ENCODE measurements around the gene RTL1. TPM values are rescaled to one million over a fixed set of nuclear protein-coding genes. Genes with fewer than 3 reads are reported as not detected.
A peak's percentile ranks its signal among the peaks of the same experiment; 100 is the strongest.

Gene RTL1
- total RNA-seq (ENCODE audit: low replicate concordance), result 0.15 and 0.65 TPM in 2 replicates

DNA sequence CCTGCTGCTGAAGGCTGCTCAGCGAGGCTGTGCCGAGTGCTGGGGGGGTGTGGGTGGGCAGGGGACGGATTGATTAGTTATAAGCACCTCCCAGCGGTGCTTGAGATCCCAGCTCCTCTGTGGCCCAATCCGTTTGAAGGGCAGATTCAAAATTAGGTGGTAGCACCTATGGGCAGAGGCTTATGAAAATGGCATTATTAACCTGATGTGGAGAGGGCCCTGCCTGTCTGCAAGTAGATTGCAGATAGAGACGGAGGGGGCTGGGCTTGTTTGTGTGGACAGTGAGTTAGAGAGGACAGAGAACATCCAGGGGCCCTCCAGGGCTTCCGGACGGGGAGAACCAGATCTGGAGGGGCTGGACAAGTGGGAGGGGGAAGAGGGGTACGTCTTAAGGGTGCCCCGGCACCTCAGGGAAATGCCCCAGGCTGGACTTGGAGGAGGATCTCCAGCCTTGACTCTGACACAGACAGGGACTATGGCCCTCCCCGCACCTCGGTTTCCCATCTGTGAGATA is at the start of gene RTL1:
Gene RTL1 (minus strand): TSS at position 51 of the 514 bp plus-strand sequence. CDS start 18,934 bp downstream, outside the sequence.
- Histone ChIP-seq H3K36me3 (no peaks in the 10 kb centered on the region), H3K9me3 (ENCODE audit: low read depth) (no peaks in the 10 kb centered on the region), H3K79me2 (ENCODE audit: low read depth) (no peaks in the 10 kb centered on the region), H2AFZ (replicated peaks) (peak within 1 kb of the TSS; percentile 36), H4K20me1 (ENCODE audit: low read depth) (no peaks in the 10 kb centered on the region), H3K27me3 (peaks cover 14% of the 10 kb centered on the region), H3K27ac (peak within 1 kb of the TSS; percentile 54), H3F3A (ENCODE audit: low read depth) (peaks cover 76% of the 10 kb centered on the region), H3K4me1 (peaks cover 73% of the 10 kb centered on the region), H3K4me3 (peak within 1 kb of the TSS; percentile 52), H3K4me2 (peak within 1 kb of the TSS; percentile 96), H3K9ac (no peak within 1 kb of the TSS)
- Mint-ChIP-seq H3K4me1 (peaks cover 67% of the 10 kb centered on the region), H3K27me3 (ENCODE audit: insufficient read depth, low read depth) (peaks cover 31% of the 10 kb centered on the region), H3K9me3 (peaks cover 3% of the 10 kb centered on the region), H3K27ac (peak within 1 kb of the TSS; percentile 86), H3K4me3 (peak within 1 kb of the TSS; percentile 86), H3K36me3 (no peaks in the 10 kb centered on the region)
- TF ChIP-seq, protein P1, sequence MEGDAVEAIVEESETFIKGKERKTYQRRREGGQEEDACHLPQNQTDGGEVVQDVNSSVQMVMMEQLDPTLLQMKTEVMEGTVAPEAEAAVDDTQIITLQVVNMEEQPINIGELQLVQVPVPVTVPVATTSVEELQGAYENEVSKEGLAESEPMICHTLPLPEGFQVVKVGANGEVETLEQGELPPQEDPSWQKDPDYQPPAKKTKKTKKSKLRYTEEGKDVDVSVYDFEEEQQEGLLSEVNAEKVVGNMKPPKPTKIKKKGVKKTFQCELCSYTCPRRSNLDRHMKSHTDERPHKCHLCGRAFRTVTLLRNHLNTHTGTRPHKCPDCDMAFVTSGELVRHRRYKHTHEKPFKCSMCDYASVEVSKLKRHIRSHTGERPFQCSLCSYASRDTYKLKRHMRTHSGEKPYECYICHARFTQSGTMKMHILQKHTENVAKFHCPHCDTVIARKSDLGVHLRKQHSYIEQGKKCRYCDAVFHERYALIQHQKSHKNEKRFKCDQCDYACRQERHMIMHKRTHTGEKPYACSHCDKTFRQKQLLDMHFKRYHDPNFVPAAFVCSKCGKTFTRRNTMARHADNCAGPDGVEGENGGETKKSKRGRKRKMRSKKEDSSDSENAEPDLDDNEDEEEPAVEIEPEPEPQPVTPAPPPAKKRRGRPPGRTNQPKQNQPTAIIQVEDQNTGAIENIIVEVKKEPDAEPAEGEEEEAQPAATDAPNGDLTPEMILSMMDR (IDR thresholded peaks at IDR 0.05), result no peak
- TF ChIP-seq EZH2 (IDR thresholded peaks at IDR 0.05) (no peak), EZH2phosphoT487 (IDR thresholded peaks at IDR 0.05) (no peak)
- DNase-seq (ENCODE audit: low spot score), result no peak

DNA sequence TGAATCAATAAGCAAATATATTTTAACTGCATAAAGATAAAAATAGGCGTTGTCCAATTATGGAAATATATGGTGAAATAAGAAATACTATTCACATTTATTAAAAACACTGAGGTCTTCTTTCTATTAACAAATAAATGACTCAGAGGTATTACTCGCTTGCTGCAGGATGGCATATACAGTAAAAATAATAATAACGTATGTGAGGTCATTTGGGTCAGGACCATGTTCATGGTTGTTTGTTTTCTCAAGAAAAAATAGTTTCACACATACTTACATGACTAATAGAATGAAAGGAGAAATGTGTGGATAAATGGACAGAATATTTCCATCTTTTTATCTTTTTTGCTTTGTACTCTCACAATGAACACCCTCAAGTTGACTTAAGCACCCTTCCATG is 46.5 kb upstream of the RTL1 start:
- Mint-ChIP-seq H3K4me1 (no peaks in the 10 kb centered on the region), H3K27ac (no peak overlapping the region), H3K4me3 (no peak overlapping the region), H3K9me3 (no peaks in the 10 kb centered on the region), H3K36me3 (no peaks in the 10 kb centered on the region), H3K27me3 (ENCODE audit: insufficient read depth, low read depth) (no peaks in the 10 kb centered on the region)
- Histone ChIP-seq H3K4me2 (no peak overlapping the region), H3F3A (ENCODE audit: low read depth) (no peaks in the 10 kb centered on the region), H4K20me1 (ENCODE audit: low read depth) (no peaks in the 10 kb centered on the region), H3K27me3 (no peaks in the 10 kb centered on the region), H2AFZ (replicated peaks) (no peak overlapping the region), H3K9ac (no peak overlapping the region), H3K4me3 (no peak overlapping the region), H3K4me1 (no peaks in the 10 kb centered on the region), H3K79me2 (ENCODE audit: low read depth) (no peaks in the 10 kb centered on the region), H3K9me3 (ENCODE audit: low read depth) (no peaks in the 10 kb centered on the region), H3K27ac (no peak overlapping the region), H3K36me3 (no peaks in the 10 kb centered on the region)
- TF ChIP-seq EZH2phosphoT487 (IDR thresholded peaks at IDR 0.05), result no peak
- TF ChIP-seq, protein P1 (IDR thresholded peaks at IDR 0.05), result no peak
- no peak for TF ChIP-seq EZH2 (IDR thresholded peaks at IDR 0.05)
- no peak for DNase-seq (ENCODE audit: low spot score)

DNA sequence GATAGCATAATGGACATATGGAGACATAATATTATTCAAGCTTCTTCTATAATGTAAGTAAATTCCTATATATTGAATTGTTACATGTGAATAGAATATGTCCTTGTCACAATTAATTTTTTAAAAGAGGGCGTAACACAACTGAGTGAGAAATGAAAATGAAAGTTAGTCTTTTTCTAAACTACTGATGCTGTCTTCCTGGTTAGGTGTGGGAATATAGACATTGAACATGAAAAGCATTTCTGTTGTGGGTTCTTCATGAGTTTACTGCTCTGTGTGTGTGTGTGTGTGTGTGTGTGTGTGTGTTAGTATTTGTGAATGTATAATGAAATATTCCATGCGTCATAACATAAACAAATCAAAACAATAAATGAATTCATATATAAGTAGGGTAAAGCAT is 40.5 kb upstream of the RTL1 start:
- no peaks in the 10 kb centered on the region for H3K4me1 Mint-ChIP-seq
- TF ChIP-seq, protein P1 (IDR thresholded peaks at IDR 0.05), result no peak
- TF ChIP-seq EZH2 (IDR thresholded peaks at IDR 0.05), result no peak
- TF ChIP-seq EZH2phosphoT487 (IDR thresholded peaks at IDR 0.05), result no peak
- Histone ChIP-seq H3K79me2 (ENCODE audit: low read depth) (no peaks in the 10 kb centered on the region), H3K36me3 (no peaks in the 10 kb centered on the region), H3K4me3 (no peak overlapping the region), H3K4me1 (no peaks in the 10 kb centered on the region), H3F3A (ENCODE audit: low read depth) (no peaks in the 10 kb centered on the region), H3K9me3 (ENCODE audit: low read depth) (no peaks in the 10 kb centered on the region), H3K27me3 (peaks cover 4% of the 10 kb centered on the region), H3K27ac (no peak overlapping the region), H3K4me2 (no peak overlapping the region), H3K9ac (no peak overlapping the region), H4K20me1 (ENCODE audit: low read depth) (no peaks in the 10 kb centered on the region), H2AFZ (replicated peaks) (no peak overlapping the region)
- H3K27ac Mint-ChIP-seq, result no peak overlapping the region
- DNase-seq (ENCODE audit: low spot score), result no peak
- peaks cover 2% of the 10 kb centered on the region for H3K27me3 Mint-ChIP-seq (ENCODE audit: insufficient read depth, low read depth)
- no peaks in the 10 kb centered on the region for H3K36me3 Mint-ChIP-seq
- H3K9me3 Mint-ChIP-seq, result no peaks in the 10 kb centered on the region
- H3K4me3 Mint-ChIP-seq, result no peak overlapping the region
